ENCODE data around the gene SLC38A3.

DNA sequence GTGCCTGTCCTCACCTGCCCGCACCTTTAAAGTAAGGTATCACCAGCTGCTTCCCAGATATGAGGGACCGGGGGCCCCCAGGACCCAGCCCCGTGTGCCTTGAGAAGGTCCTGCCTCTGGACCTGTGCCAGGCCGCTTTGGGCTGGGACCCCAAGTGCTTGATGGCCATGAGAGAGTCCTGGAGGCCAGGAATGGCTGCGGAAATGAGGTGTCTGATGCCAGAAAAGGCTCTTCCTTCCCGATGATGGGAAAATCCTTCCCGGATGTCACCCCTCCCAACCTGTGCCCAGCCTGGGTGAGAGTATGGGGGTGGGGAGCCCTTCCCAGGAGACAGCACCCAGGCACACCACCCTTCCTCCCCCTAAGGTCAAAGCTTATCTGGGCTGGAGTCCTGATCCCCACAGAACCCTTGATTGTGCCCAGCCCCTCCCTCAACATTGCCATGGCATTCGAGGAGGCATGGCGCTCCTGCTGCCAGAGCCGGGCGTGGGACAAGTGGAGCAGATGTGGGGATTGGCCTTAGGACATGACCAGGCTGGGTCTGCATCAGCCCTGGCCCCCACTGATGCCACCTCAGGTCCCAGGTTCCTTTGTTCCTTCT is 35.7 kb upstream of the SLC38A3 start:
- no peak for TF ChIP-seq EZH2 (IDR thresholded peaks at IDR 0.05)
- TF ChIP-seq POLR2AphosphoS5 (IDR thresholded peaks at IDR 0.05; ENCODE audit: borderline replicate concordance, low read depth, low read length) = no peak
